HG03103 (cell line): Measurements from ENCODE around the gene PSD4.

ENCODE experiments used
- ATAC-seq: cut with Tn5 transposase; IDR thresholded peaks from one replicate; pipeline ENCODE4 v1.9.1; 2021; ENCODE audit warnings: low read depth; ENCODE audit not compliant: unreplicated experiment

PSD4 gene

DNA sequence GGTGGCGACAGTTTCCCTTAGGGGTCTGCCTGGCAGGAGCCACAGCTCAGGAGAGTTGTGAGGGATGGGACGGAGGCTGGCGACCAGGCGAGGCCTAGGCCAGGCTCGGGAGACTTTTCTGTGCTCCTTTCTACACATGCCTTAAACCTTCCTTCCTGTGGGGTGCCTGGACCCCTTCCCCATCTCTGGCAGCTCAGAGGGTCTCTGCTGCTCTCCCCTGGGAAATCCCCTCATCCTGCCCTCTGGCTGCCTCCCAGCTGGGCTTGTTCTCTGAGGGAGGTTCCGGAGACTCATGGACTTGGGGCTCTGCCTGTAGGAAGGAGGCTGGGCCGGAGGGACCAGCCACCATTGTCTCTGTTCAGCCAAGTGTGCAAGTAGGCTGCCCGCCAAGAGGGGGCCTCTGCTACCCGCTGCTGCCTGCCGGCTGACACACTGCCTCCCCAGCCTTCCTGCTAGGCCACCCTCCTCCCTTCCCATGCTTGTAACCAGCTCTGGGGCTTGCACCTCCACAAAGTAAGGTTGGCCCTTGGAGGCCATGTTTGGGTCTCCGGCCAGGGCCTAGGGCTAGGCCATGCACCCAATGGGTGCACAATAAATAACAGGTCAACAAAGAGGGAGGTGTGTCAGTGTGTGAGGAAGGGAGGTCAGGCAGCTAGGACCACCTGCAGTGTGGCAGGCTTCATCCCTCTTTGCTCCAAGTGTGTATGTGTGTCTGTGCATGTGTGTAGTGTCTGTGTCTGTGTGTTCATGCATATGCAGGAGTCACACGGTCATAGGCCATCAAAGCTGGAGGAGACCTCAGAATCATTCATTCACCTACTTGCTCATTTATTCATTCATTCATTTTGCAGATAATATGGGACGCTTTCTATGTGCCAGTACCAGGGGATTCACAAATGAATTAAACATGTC is 28.8 kb downstream of the PSD4 start:
- ATAC-seq: no peak

DNA sequence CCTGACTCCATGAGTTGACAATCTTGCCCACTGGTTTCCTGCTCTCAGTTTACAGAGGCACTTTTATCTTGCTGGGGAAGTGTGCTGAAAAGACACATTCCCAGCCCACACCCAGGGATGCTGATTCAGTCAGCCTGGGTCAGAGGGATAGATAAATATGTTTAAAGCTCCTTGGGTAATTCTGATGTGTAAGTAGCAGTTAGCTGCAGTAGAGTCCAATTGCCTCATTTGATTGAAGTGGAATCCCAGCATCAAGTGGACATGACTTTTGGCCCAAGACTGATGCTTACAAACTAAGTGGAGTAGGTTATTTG is 29.4 kb downstream of the PSD4 start:
- ATAC-seq: no peak

DNA sequence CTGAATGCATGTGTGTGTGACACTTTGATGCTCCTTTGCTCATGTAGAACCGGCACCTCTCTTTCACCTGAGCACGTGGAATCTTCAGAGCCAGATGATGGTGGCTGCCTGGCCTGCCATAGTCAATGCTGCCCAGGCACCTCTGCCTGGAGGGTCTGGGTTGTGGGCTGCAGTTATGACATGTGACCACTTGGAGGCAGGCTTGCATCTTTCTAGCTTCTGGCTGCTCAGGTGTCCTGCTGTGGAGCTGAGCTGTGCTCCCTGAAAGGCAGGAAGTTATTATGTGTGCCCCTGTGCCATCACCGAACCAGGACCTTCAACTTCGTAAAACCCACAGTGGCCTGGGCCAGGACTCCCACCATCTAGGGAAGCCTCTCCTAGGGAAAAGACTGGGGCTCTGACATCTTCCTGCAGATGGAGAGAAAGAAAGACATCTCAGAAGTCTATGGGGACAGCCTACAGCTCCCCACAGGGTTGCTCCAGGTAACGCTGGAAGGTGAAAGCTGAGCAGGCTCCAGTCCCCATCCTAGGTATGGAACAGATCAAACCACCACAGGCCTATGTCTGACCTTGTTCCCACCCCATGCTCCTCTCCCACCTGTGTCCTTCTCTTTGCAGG is 30.2 kb downstream of the PSD4 start:
- peak; percentile 75 for ATAC-seq

DNA sequence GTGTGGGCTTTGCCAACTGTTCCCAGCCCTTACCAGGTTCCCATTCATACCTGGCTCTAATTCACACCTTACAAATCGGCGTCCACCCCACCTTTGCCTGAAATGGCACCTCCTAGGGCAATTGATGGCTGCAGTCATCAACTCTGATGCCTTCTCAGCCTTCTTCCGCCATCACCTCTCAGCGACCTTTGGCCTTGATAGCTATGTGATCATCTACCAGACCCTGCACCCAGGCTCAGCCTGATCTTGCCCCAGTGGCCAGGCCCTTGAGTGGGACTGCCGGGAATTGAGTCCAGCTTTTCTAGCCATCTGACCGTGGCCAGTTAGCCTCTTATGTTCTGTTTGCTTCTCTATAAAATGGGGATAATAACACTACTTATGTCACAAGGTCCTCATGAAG is 32.5 kb downstream of the PSD4 start:
- ATAC-seq: no peak

DNA sequence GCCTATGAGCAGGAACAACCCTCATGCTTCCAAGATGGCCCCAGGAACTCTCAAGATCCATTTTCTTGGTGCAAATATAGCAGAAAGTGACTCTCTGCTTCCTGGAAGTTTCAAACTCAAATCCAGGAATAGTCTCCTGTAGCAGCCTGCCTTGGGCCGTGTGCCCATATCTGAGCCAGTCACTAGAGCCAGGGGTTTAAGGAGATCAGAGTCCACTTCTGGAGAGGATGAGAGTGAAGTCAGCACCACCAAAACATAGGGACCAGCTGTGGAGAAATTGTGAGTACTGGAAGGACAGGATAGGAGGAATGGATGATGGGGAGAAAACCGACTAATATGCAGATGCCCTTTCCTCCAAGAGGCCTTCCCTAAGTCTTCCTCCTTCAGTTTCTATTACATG is 33.2 kb downstream of the PSD4 start:
- no peak for ATAC-seq

DNA sequence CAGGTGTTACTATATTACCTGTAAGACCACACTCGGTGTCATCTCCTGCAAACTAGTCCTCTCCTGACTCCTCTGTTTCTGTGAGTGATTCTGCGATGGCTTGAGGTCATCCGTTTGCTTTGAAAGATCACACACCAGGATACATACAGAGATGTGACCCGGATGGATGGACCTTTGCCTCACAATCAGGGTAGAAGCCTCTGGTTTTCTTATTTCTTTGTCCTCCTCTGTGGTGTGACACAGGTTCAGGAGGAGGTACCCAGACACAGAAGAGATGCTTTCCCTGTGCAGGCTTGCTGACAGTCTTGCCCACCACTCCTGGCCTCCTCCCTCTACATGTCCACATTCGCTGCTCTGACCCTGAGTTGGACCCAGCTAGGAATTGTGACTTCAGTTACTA is 34.6 kb downstream of the PSD4 start:
- no peak for ATAC-seq

DNA sequence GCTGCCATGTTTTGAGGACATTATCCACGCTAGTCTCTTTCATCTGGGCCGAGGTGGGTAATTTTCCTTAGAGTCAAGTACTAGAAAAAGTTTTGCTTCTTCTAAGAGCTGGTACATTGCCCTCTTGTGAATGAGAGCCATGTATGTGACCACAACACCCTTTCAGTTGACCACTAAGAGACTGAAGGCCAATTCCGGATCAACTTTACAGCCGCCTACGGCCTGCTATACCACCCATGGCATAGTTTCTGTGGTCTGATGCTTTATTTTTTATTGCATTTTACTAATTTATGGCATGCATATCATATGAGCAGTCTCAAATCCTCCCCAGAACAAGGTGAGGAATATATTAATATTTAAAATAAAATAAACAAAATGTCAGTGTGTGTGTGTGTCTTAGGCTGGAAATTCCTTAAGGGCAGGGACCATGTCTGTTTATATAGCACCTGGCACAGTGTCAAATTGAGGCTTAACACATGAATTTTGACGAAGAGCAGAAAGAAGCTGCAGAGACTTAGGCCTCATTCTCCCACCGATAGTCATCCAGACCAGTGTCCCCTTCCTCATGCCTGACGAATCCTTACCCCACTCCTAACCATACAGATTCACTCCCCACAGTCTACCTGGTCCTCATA is 35.4 kb downstream of the PSD4 start:
- no peak for ATAC-seq

DNA sequence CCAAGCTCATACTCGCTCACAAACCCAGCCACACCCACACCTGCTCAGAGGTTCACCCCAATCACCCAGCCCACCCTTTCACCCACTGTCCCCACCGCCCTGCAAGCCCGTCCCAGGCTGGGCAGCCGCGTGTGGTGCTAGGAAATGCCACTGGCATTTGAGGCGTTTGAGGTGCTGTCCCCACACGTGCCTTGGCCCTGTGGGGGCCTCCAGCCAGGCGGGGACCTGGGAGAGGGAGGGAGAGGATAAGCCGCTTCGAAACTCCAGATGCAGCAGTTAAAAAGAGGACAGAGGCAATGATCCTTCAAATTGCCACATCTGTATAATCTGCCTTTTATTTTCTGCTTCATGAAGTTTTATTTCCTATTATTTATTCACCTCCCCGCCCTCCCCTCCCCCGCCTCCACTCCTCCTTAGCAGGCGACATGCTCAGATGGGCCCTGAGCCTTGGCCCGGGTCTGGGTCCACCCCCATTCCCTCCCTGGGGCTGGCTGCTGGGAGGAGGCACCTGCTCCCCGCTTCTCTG is 35.9 kb downstream of the PSD4 start:
- ATAC-seq: no peak

DNA sequence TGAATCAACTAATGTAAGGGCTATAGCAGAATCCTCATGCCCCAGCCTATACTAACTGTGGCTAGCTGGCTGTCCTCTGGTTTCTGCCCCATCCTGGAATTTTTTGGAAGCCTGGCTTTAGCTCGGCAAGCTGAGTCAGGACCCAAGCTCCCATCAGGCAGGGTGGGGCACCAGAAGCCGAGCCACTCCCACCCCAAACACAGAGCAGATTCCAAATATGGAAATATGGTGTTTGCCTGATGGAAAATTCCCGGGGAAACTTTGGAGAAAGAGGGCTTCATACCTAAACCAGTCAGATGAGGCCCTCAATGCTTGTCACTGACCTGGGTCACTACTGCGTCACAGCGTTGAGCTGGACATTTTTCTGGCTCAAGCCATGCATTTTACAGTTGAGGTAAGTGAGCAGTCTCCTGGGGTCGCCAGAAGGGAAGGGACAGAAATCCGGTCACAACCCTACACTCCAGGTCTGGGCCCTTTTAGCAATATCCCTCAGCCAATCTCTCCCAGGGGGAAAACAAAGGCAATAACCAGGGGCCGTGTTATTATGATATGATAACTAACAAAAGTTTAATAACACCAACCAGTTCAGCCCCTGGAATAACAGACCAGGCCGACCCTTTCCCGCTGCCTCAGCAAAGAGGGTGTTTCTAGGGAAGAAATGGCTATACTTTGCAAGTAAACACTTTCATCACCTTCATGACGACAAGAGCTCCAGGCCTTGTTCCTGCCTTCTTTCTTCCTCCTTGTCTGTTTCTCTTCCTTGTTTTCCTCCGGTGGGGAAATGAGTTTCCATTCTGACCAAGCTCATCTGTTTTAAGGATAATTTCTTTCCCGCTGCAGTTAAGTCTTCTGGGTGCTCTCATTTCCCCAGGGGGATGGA is 37.7 kb downstream of the PSD4 start:
- ATAC-seq: no peak

DNA sequence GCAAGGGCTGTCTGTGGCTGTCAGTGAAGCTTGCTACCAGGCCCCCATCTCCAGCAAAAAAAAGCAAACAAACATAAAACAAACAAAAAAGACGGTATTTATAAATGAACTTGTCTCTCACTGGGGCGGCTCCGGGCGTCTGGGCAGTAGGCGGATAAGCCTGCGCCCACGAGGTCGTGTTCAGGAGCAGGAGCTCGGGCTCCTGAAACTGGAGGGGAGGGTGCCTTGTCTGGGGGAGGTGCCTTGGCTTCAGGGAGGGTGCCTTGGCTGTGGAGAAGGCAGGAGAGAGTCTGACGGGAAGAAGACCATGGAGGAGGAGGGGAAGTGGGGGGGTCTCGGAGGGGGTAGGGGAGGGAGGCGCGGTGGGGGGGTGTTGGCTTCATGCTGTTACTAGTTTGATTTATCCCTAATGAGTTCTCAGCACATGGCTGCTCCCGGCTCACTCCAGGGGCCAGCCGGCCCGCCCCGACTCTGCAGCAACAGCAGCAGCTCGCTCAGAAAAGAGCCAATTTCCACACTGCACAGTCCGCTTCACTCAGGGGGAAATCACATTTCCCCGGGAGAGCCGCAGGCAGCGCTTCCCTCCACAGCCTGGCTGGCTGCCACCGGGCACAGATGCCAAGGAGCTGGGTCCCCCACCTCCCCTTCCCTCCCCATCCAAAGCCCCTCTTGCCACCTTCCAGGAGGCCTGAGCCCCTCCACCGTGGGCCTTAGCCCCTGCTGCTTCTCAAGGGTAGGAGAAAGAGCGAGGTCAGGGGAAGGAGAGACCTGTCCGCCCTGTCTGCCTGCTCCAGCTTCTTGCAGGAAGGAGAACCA is 38.7 kb downstream of the PSD4 start:
- no peak for ATAC-seq

DNA sequence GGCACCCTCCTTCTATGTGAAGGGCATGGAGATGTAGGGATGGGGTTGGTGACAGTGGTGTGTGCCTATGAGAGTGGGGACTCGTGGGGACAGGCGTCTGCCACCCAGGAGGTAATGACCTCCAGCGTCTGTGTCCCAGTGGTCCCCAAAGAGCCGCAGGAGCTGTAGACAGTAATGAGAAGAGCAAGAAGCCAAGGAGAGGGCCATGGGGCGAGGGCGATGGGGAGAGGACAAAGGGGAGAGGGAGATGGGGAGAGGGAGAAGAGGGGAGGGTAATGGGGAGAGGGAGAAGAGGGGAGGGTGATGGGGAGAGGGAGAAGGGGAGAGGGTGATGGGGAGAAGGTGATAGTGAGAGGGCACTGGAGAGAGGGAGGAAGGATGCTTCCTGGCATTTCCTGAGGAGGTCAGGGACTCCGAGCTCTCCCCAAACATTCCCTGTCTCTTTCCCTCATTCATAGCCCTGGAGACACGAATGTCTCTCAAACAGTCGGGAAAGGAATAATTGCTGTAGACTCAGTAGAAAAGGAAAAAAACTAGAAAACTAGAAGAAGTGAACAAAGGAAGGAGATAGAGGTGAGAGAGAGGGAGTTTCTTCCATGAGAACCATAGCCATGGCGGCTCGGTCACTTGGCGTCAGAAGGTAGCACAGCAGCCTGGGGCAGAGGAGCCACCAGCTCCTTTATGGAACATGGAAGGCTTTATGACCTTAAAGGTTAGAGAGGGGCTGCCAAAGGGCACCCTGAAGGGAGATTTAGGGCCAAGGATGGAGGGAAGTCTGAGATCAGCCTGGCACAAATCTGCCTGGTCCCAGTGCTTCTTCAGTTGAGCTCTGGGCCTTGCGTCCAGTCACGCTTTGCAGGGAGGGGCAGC is 39.5 kb downstream of the PSD4 start:
- no peak for ATAC-seq

DNA sequence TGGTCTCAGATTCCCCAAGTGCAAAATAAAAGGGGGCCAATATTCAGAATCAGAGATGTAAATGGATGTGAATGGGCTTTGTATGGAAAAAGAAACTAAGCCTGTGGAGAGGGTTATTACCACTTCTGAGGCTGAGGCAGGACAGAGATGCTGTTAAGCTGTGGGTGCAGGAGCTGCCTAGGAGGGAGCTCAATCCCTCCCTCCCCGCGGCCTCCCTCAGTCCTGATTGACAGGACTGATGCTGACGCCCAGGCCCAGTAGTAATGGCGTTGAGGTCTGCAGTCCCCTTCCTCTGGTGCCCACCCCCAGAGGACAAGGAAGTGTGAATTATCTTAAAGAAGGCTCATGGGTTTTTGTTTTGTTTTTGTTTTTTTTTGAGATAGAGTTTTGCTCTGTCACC is 40.4 kb downstream of the PSD4 start:
- no peak for ATAC-seq

DNA sequence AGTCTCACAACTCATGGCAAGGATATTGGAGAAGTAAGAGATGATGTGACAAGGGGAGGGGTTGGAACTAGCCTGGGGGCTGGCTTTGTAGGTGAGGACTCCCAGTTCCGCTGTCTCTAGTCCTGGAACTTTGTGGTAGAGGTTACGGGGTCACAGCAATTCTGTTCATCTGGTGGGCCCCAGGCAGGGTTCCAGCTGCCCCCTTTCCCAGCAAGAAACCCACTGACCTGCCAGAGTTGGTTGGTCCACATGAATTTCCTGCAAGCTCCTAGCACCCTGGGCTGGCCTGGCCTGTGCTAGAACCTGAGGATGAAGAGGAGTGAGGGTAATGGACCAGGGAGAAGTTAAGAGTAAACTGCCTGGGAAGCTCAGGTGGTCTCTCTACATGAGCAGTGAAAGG is 41.3 kb downstream of the PSD4 start:
- no peak for ATAC-seq

DNA sequence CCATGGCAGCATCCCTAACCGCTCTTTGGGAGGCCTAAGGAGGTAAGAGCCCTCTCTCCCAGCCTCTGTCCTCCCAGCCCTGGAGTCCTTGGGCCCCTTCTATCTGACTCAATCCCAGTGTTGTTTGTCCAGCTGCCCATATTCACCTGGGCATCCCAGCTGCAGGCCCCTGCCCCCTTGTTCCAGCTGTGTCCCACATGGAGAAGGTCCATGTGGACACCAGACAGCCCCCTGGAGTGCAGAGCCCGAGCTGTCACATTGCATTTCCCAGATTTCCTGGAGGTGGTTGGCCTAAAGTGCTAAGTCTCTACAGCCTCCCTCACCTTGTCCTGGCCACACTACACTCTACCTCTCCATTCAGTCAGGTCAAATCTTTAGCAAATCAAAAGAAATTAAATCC is 42.5 kb downstream of the PSD4 start:
- no peak for ATAC-seq

DNA sequence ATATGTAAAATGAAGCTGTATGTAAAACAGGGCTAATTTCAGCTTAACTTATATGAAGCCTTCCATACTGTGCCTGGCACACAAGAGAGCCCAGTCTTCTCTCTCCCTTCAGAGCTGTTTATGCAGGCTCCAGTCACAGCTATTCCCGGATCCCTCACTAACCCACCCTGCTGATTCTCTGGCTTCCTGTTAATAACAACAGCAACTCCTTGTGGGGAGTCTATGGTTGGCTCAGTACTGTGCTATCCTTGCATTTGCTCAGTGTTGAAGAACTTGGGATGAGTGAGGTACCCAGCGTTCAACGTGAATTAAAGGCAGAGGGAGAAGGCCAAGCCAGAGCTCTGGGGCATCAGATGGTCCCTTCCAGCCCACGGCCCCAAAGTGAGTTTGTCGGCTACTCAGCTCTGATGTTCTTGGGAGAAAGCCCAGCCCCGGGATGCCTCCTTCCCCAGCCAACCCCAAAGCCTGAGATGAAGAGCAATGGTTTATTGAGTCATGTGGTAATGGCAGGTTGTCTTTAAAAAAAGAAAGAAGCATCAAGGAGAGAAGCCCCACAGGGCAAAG is 43.2 kb downstream of the PSD4 start:
- ATAC-seq: no peak

DNA sequence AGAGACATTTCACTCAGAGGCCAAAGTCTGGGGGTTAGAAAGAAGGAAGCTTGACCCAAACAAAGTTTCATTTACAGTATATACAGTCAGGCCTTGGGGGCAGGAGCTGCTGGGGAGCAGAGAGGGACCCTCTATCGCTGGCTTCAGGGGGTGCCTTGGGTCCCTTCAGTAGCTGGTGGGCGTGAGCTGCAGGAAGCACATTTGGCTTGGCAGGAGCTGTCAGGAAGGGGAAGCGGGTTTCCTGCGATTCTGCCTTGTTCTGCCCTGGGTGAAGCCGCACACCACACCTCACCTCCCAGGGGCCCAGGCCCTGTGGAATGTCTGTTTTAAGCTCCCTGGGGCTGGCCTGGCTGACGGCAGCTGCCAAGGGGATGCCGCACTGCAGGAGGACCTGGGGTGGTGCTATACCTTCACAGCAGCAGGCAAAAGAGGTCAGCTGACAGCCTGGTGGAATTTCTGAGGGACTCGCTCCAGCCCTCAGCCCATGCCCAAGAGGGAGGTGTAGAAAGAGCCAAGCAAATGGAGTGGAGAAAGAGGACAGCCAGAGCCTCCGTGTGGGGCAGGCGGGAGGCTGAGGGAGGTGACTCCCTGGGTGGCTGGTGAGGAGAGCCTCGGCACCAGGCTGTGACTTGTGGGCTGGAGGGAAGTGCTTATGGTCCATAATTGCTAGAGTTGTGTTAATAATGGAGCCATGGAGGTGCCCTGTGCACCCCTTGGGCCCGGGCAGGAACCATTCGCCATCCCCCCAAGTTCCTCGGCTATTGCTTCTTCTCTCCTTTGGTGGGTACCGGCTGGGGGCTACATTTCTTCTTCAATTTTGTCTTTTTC is 43.9 kb downstream of the PSD4 start:
- no peak for ATAC-seq

DNA sequence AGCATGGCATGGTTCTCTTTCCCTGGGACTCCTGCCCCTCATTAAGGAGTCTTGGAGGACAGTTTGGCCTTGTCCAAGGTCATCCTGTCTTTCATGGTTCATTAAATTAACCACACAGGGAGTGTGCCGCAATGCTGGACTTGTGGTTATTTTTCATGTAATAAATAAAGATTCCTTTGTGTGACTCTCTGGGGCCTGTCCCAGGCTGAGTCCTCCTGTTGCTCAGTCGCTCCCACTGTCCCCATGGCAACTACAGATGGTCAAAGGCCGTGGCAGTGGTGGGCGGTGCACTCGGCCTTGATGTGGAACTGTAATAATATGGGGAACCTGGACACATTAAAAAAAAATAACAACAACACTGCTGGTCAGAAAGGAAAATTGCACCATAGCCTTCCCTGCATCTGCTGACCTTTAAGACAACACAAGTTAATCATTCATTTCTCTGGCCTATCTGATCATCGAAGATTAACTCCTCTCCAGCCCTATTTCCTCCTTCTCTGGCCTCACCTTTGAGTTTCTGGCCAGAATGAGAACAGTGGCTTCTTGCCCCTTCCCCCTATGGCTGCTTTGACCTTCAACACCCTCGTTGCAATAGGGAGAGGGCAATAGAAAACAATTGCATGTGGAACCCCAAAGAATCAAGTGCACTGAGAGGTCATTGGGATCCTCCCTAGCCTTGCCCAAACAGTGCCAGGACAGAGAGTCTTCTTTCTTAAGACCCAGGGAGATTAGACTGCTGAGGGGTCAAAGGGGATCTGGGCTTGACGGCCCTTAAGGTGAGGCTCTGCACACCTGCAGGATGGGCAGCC is 44.7 kb downstream of the PSD4 start:
- no peak for ATAC-seq
